Right lung (tissue), 10 donors: ENCODE measurements around the gene DDAH2. TPM values are rescaled to one million over a fixed set of nuclear protein-coding genes. Genes with fewer than 3 reads are reported as not detected.
A peak's percentile ranks its signal among the peaks of the same experiment; 100 is the strongest.

Source experiments
- DNase-seq, 2 donors: peaks; one replicate each; pipeline ENCODE4 v3.0.0-alpha.2; 2013
- long read RNA-seq, 8 donors: transcript quantifications; one replicate each; lab custom pipeline, GENCODE V29; 2026
- polyA plus RNA-seq, 5 donors: library from polyadenylated mRNA; unstranded; fragments of 120-200 nt; gene quantifications; one replicate each; pipeline versions ENCODE4 v1.2.1 to v1.2.3, GENCODE V29; 2013; ENCODE audit warnings: inconsistent platforms in 1 of 5, low replicate concordance in 1 of 5; ENCODE audit not compliant: insufficient read length in 5 of 5, insufficient read depth in 1 of 5

The DDAH2 gene, protein sequence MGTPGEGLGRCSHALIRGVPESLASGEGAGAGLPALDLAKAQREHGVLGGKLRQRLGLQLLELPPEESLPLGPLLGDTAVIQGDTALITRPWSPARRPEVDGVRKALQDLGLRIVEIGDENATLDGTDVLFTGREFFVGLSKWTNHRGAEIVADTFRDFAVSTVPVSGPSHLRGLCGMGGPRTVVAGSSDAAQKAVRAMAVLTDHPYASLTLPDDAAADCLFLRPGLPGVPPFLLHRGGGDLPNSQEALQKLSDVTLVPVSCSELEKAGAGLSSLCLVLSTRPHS
- 100 to 1,000 TPM; 137 to 213 (median 159) TPM for polyA plus RNA-seq
- long read RNA-seq, donor 1, transcript DDAH2-212 (6 exons, 1,688 nt): minor isoform, 41 of 258 reads
- long read RNA-seq, donor 1, transcript DDAH2-213 (7 exons, 1,688 nt): major isoform, 124 of 258 reads
- long read RNA-seq, donor 1, transcript DDAH2-218 (6 exons, 937 nt): minor isoform, 5 of 258 reads
- long read RNA-seq, donor 1, transcript DDAH2-211 (7 exons, 1,330 nt): minor isoform, 10 of 258 reads
- long read RNA-seq, donor 1, partial matches to known transcripts: 67 of 258 reads
- long read RNA-seq, donor 1, other reads (novel, unspliced or antisense): 7 of 258 reads
- long read RNA-seq, donor 2, transcript DDAH2-212 (6 exons, 1,688 nt): minor isoform, 19 of 148 reads
- long read RNA-seq, donor 2, transcript DDAH2-211 (7 exons, 1,330 nt): minor isoform, 6 of 148 reads
- long read RNA-seq, donor 2, transcript DDAH2-213 (7 exons, 1,688 nt): major isoform, 81 of 148 reads
- long read RNA-seq, donor 2, partial matches to known transcripts: 31 of 148 reads
- long read RNA-seq, donor 2, other reads (novel, unspliced or antisense): 7 of 148 reads
- long read RNA-seq, donor 3, transcript DDAH2-211 (7 exons, 1,330 nt): minor isoform, 9 of 192 reads
- long read RNA-seq, donor 3, transcript DDAH2-212 (6 exons, 1,688 nt): minor isoform, 27 of 192 reads
- long read RNA-seq, donor 3, transcript DDAH2-213 (7 exons, 1,688 nt): major isoform, 98 of 192 reads
- long read RNA-seq, donor 3, partial matches to known transcripts: 55 of 192 reads
- long read RNA-seq, donor 3, other reads (novel, unspliced or antisense): 0 of 192 reads
- long read RNA-seq, donor 4, transcript DDAH2-212 (6 exons, 1,688 nt): minor isoform, 18 of 121 reads
- long read RNA-seq, donor 4, transcript DDAH2-213 (7 exons, 1,688 nt): major isoform, 63 of 121 reads
- long read RNA-seq, donor 4, partial matches to known transcripts: 35 of 121 reads
- long read RNA-seq, donor 4, other reads (novel, unspliced or antisense): 0 of 121 reads
- long read RNA-seq, donor 5, transcript DDAH2-212 (6 exons, 1,688 nt): minor isoform, 25 of 253 reads
- long read RNA-seq, donor 5, transcript DDAH2-211 (7 exons, 1,330 nt): minor isoform, 8 of 253 reads
- long read RNA-seq, donor 5, transcript DDAH2-220 (3 exons, 1,121 nt): minor isoform, 8 of 253 reads
- long read RNA-seq, donor 5, transcript DDAH2-213 (7 exons, 1,688 nt): major isoform, 113 of 253 reads
- long read RNA-seq, donor 5, partial matches to known transcripts: 89 of 253 reads
- long read RNA-seq, donor 5, other reads (novel, unspliced or antisense): 5 of 253 reads
- long read RNA-seq, donor 6, transcript DDAH2-211 (7 exons, 1,330 nt): minor isoform, 6 of 215 reads
- long read RNA-seq, donor 6, transcript DDAH2-220 (3 exons, 1,121 nt): minor isoform, 5 of 215 reads
- long read RNA-seq, donor 6, transcript DDAH2-212 (6 exons, 1,688 nt): minor isoform, 27 of 215 reads
- long read RNA-seq, donor 6, transcript DDAH2-213 (7 exons, 1,688 nt): major isoform, 110 of 215 reads
- long read RNA-seq, donor 6, partial matches to known transcripts: 54 of 215 reads
- long read RNA-seq, donor 6, other reads (novel, unspliced or antisense): 5 of 215 reads
- long read RNA-seq, donor 7, transcript DDAH2-212 (6 exons, 1,688 nt): minor isoform, 18 of 98 reads
- long read RNA-seq, donor 7, transcript DDAH2-211 (7 exons, 1,330 nt): minor isoform, 5 of 98 reads
- long read RNA-seq, donor 7, transcript DDAH2-213 (7 exons, 1,688 nt): major isoform, 65 of 98 reads
- long read RNA-seq, donor 7, partial matches to known transcripts: 6 of 98 reads
- long read RNA-seq, donor 7, other reads (novel, unspliced or antisense): 0 of 98 reads
- long read RNA-seq, donor 8, transcript DDAH2-212 (6 exons, 1,688 nt): minor isoform, 5 of 70 reads
- long read RNA-seq, donor 8, transcript DDAH2-213 (7 exons, 1,688 nt): major isoform, 42 of 70 reads
- long read RNA-seq, donor 8, partial matches to known transcripts: 19 of 70 reads
- long read RNA-seq, donor 8, other reads (novel, unspliced or antisense): 0 of 70 reads

DNA sequence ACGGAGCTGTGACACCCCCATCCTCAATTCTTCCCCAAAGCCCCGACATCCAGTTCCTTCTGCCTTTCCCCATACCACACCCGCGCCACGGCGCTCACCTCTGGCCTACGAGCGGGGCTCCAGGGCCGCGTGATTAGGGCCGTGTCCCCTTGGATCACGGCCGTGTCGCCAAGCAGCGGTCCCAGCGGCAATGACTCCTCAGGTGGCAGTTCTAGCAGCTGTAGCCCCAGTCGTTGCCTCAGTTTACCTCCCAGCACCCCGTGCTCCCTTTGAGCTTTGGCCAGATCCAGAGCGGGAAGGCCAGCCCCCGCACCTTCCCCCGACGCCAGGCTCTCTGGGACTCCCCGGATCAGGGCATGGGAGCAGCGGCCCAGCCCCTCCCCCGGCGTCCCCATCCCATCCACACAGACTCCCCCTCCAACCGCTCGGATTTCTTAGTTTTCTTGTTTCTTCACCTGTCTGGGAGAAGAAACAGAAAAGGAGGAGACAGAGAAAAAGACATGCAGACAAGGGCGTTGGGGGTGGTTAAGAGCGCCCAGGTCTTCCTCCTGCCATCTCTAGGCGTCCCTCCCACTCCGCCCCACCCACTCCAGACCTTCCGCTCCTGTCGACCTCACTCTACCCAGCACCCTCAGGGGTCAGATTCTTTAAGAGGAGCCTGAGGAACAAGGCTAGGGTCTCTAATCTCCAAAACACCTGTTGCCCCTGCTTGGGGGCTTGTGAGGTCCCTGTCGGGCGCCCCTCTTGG is at the start of gene DDAH2:
Gene DDAH2 (minus strand): TSS at position 533 of the 748 bp plus-strand sequence. CDS start 138 bp downstream, at position 395.
- no peak for DNase-seq

- DNase-seq: no peak
These were observed 49.1 kb upstream of the DDAH2 start for GRCh38 chr6:31778193-31778592.

- no peak for DNase-seq
These were observed 48.6 kb upstream of the DDAH2 start for GRCh38 chr6:31777667-31778050.

- DNase-seq: peak; percentile 50 to 55
These were observed 48.0 kb upstream of the DDAH2 start, which contains the start of gene VWA7 for GRCh38 chr6:31776989-31777666. Gene VWA7 (minus strand): TSS chr6:31777328. CDS start chr6:31776779, 549 bp downstream.

DNA sequence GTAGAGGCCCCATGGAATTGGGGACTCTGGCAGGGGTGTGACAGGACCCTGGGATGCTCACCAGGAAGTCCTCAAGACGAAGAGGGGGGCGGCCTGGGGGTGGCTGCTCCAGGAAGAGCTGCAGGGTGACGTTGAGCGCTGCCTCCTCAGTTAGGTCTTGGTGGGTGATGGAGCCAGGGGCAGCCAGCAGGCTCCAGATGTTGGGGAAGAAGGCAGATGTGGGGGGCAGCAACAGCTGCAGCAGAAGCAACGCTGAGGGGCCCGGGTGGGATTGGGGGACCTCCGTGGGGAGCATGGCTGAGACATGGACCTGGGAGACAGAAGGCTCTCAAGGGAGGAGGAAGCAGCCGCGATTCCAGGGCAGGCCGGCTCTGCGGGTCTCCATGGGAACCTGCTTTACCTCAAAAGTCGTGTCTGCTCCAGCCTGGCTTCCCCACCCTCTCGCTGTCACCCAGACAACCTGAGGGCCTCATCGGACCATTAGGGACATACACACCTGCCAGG is 47.4 kb upstream of the DDAH2 start:
- DNase-seq: peak in 1 of 2 donors; percentile 51

GRCh38 chr6:31775633-31776484 is 46.8 kb upstream of the DDAH2 start:
- no peak for DNase-seq

DNA sequence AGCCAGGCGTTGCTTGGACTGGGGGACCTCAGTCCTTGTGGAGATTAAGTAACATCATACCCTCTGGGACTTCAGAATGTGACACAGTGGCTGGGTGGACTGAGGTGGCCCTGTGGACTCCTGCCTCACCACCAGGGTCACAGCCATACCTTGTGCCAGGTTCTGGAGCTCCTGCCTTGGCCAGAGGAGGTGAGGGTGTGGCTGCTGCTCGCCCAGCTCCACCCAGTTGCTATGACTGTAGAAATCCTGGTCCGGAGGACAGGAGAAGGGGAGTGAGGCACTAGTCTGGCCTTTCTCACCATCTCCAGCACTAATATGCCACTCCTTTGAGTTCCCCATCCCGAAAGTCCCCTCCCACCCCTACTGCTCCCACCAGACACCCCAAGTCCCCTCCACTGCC is 46.1 kb upstream of the DDAH2 start:
- DNase-seq: no peak

DNA sequence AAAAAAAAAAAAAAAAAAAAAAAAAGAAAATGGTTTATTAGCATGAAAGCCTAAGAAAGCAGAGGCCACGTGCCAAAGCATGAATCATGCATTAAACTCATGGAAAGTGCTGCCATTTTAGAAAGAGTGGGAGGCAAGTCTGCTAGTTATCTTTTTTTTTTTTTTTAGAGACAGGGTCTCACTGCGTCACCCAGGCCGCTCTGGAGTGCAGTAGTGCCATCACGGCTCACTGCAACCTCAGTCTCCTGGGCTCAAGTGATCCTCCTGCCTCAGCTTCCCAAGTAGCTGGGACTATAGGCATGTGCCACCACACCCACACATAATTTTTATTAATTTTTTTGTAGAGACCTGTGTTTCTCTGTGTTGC is 42.9 kb upstream of the DDAH2 start:
- DNase-seq: no peak

- DNase-seq: no peak
These were observed 41.8 kb upstream of the DDAH2 start for GRCh38 chr6:31770860-31771259.

GRCh38 chr6:31769684-31770371 is 40.7 kb upstream of the DDAH2 start:
- no peak for DNase-seq

DNA sequence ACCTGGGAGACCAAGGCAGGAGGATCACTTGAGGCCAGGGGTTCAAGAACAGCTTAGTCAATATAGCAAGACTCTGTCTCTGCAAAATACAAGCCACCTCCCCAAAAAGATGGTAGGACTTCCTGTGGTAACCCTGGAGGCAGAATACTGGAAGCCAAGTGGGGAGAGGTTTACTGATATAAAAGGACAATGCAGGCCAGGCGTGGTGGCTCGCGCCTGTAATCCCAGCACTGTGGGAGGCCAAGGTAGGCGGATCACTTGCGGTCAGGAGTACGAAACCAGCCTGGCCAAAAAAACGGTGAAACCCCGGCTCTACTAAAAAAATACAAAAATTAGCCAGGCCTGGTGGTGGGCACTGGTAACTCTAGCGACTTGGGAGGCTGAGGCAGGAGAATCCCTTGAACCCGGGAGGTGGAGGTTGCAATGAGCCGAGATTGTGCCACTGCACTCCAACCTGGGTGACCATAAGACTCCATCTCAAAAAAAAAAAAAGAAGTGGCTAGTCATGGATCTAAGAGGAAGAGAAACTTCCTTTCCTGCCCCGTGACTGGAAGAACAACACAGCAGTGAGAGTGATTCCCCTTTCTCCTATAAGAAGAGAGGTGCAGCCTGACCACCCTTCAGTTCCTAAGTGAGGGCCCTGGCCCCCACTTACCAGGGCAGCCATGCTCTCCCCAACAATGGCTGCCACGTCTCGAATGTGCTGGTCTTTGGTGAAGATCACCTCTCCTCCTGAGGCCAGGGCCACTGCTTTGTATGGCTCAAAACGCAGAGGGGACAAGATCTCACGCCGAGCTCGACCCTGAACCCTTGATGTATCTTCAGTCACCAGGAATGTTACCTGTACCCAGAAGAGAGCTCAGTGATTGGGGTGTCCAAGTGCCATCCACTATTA is 39.5 kb upstream of the DDAH2 start:
- no peak for DNase-seq

DNA sequence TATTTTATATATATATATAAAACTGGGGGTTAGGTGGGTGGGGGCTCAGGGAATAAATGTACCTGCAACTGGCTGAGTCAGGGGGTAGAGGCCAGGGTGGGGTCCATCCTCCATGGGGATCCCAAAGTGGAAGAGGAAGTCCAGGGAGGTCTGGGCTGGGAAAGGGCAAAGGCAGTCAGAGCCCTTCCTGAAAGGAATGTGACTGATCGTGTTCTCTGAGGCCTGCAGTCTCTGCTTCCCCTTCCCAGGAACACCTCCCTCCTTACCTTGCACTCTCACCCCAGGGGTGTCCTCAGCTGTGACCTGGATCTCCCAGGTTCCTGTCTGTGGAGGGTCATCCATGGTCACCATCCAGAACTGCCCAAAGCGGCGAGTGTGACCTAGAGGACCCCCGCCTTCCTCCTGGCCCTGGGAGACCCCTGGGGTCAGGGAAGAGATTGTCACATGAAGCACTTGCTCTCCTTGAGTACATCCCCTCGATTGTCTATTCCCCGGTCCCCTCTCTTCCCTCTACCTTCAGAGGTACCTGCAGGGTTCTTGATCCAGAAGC is 38.1 kb upstream of the DDAH2 start:
- DNase-seq: no peak

GRCh38 chr6:31765910-31766794 is 37.1 kb upstream of the DDAH2 start:
- no peak for DNase-seq

DNA sequence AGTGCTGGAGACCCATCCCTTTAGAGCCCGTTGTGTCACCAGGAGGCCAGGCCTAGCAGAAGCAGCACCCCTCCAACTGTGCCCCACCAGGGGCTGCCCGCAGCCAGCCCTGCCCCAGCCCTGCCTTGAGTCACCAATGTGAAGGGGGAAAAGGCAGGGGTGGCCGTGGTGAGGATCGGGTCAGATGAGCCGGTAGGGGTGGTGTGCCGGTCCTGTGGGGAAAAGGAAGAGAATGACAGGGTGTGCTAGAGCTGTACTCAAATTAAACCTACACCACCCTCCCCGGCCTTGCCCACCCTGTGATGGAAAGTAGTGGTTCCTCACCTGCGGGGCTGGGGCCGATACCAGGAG is 36.4 kb upstream of the DDAH2 start:
- no peak for DNase-seq
